Epidermal melanocyte (primary cell): ENCODE data around the gene DDX50.

Experiments used
- DNase-seq: peaks from one replicate; pipeline ENCODE4 v3.0.0; 2011; ENCODE audit warnings: low spot score; ENCODE audit not compliant: insufficient read length

The DDX50 gene

GRCh38 chr10:68981074-68981473, 80.0 kb downstream of the DDX50 start:
- no peak for DNase-seq

GRCh38 chr10:68982389-68982788, 81.3 kb downstream of the DDX50 start:
- no peak for DNase-seq

GRCh38 chr10:68987611-68988010, 86.5 kb downstream of the DDX50 start:
- DNase-seq: no peak

GRCh38 chr10:68988530-68989316, 87.6 kb downstream of the DDX50 start, which contains the start of gene KIFBP:
KIFBP (plus strand) TSS chr10:68988803; CDS start chr10:68988833, 30 bp downstream.
- peak; percentile 86 for DNase-seq

GRCh38 chr10:68989317-68989990, 88.3 kb downstream of the DDX50 start:
- DNase-seq: no peak

GRCh38 chr10:68992636-68993440, 91.7 kb downstream of the DDX50 start:
- DNase-seq: peak; percentile 33
